Measurements from ENCODE around the gene EIF3A.

EIF3A gene

GRCh38 chr10:119026301-119027110 lies 54.1 kb downstream of the EIF3A start:
- Histone ChIP-seq H3K27ac (ENCODE audit: low read depth, low read length, severe bottlenecking) (no peak overlapping the region), H3K36me3 (ENCODE audit: control insufficient read depth, insufficient read depth, low read length) (peaks cover 1% of the 10 kb centered on the region), H3K9me3 (ENCODE audit: control insufficient read depth, low read length) (no peaks in the 10 kb centered on the region), H3K4me3 (ENCODE audit: extremely low read depth, insufficient read depth, low read length, poor library complexity, severe bottlenecking) (no peak overlapping the region), H3K4me1 (ENCODE audit: control insufficient read depth, insufficient read depth, low read length, poor library complexity, severe bottlenecking) (peaks cover 41% of the 10 kb centered on the region)
- WGBS, 2 experiments (ENCODE audit: insufficient coverage in 2 of 2) = 94 to 95% methylated on average over 11 to 15 of the region's 18 CpGs

GRCh38 chr10:119025776-119026175 lies 54.8 kb downstream of the EIF3A start:
- WGBS, 2 experiments (ENCODE audit: insufficient coverage in 2 of 2) = 81 to 90% methylated on average over 7 of the region's 7 CpGs
- H3K27ac ChIP-seq (ENCODE audit: low read depth, low read length, severe bottlenecking) = no peak overlapping the region
- peaks cover 41% of the 10 kb centered on the region for H3K4me1 ChIP-seq (ENCODE audit: control insufficient read depth, insufficient read depth, low read length, poor library complexity, severe bottlenecking)
- no peak overlapping the region for H3K4me3 ChIP-seq (ENCODE audit: extremely low read depth, insufficient read depth, low read length, poor library complexity, severe bottlenecking)
- H3K9me3 ChIP-seq (ENCODE audit: control insufficient read depth, low read length) = no peaks in the 10 kb centered on the region
- no peaks in the 10 kb centered on the region for H3K36me3 ChIP-seq (ENCODE audit: control insufficient read depth, insufficient read depth, low read length)

- Histone ChIP-seq H3K4me1 (ENCODE audit: control insufficient read depth, insufficient read depth, low read length, poor library complexity, severe bottlenecking) (peaks cover 43% of the 10 kb centered on the region), H3K27ac (ENCODE audit: low read depth, low read length, severe bottlenecking) (no peak overlapping the region), H3K4me3 (ENCODE audit: extremely low read depth, insufficient read depth, low read length, poor library complexity, severe bottlenecking) (no peak overlapping the region), H3K36me3 (ENCODE audit: control insufficient read depth, insufficient read depth, low read length) (no peaks in the 10 kb centered on the region), H3K9me3 (ENCODE audit: control insufficient read depth, low read length) (no peaks in the 10 kb centered on the region)
- 88 to 92% methylated on average over 5 to 6 of the region's 7 CpGs for WGBS, 2 experiments (ENCODE audit: insufficient coverage in 2 of 2)
These were observed 55.3 kb downstream of the EIF3A start for GRCh38 chr10:119025336-119025735.

GRCh38 chr10:119024882-119025281 lies 55.7 kb downstream of the EIF3A start:
- Histone ChIP-seq H3K9me3 (ENCODE audit: control insufficient read depth, low read length) (no peaks in the 10 kb centered on the region), H3K4me1 (ENCODE audit: control insufficient read depth, insufficient read depth, low read length, poor library complexity, severe bottlenecking) (peaks cover 46% of the 10 kb centered on the region), H3K4me3 (ENCODE audit: extremely low read depth, insufficient read depth, low read length, poor library complexity, severe bottlenecking) (no peak overlapping the region), H3K27ac (ENCODE audit: low read depth, low read length, severe bottlenecking) (no peak overlapping the region), H3K36me3 (ENCODE audit: control insufficient read depth, insufficient read depth, low read length) (no peaks in the 10 kb centered on the region)
- WGBS, 2 experiments (ENCODE audit: insufficient coverage in 2 of 2) = 44 to 54% methylated on average over 5 of the region's 6 CpGs

- Histone ChIP-seq H3K9me3 (ENCODE audit: control insufficient read depth, low read length) (no peaks in the 10 kb centered on the region), H3K27ac (ENCODE audit: low read depth, low read length, severe bottlenecking) (peak overlapping the region; percentile 84), H3K36me3 (ENCODE audit: control insufficient read depth, insufficient read depth, low read length) (no peaks in the 10 kb centered on the region), H3K4me1 (ENCODE audit: control insufficient read depth, insufficient read depth, low read length, poor library complexity, severe bottlenecking) (peaks cover 46% of the 10 kb centered on the region), H3K4me3 (ENCODE audit: extremely low read depth, insufficient read depth, low read length, poor library complexity, severe bottlenecking) (no peak overlapping the region)
- WGBS, 2 experiments (ENCODE audit: insufficient coverage in 2 of 2) = 76 to 78% methylated on average over 5 to 7 of the region's 8 CpGs
These were observed 57.1 kb downstream of the EIF3A start for GRCh38 chr10:119023553-119023868.

- Histone ChIP-seq H3K4me1 (ENCODE audit: control insufficient read depth, insufficient read depth, low read length, poor library complexity, severe bottlenecking) (peaks cover 46% of the 10 kb centered on the region), H3K27ac (ENCODE audit: low read depth, low read length, severe bottlenecking) (peak overlapping the region; percentile 84), H3K9me3 (ENCODE audit: control insufficient read depth, low read length) (no peaks in the 10 kb centered on the region), H3K36me3 (ENCODE audit: control insufficient read depth, insufficient read depth, low read length) (no peaks in the 10 kb centered on the region), H3K4me3 (ENCODE audit: extremely low read depth, insufficient read depth, low read length, poor library complexity, severe bottlenecking) (no peak overlapping the region)
- WGBS, 2 experiments (ENCODE audit: insufficient coverage in 2 of 2) = 29 to 38% methylated on average over 3 to 5 of the region's 8 CpGs
These were observed 57.6 kb downstream of the EIF3A start for GRCh38 chr10:119022846-119023552.

GRCh38 chr10:119020627-119020946 lies 60.0 kb downstream of the EIF3A start:
- WGBS, 2 experiments (ENCODE audit: insufficient coverage in 2 of 2) = 83% methylated on average over 1 of the region's 2 CpGs; no CpG with 5 or more reads in 1 of the 2 experiments
- Histone ChIP-seq H3K36me3 (ENCODE audit: control insufficient read depth, insufficient read depth, low read length) (no peaks in the 10 kb centered on the region), H3K27ac (ENCODE audit: low read depth, low read length, severe bottlenecking) (no peak overlapping the region)

GRCh38 chr10:119007211-119007574 lies 73.4 kb downstream of the EIF3A start:
- 83 to 100% methylated on average over 1 to 2 of the region's 4 CpGs for WGBS, 2 experiments (ENCODE audit: insufficient coverage in 2 of 2)
- Histone ChIP-seq H3K36me3 (ENCODE audit: control insufficient read depth, insufficient read depth, low read length) (no peaks in the 10 kb centered on the region), H3K9me3 (ENCODE audit: control insufficient read depth, low read length) (no peaks in the 10 kb centered on the region), H3K4me3 (ENCODE audit: extremely low read depth, insufficient read depth, low read length, poor library complexity, severe bottlenecking) (no peak overlapping the region), H3K4me1 (ENCODE audit: control insufficient read depth, insufficient read depth, low read length, poor library complexity, severe bottlenecking) (peaks cover 28% of the 10 kb centered on the region), H3K27ac (ENCODE audit: low read depth, low read length, severe bottlenecking) (no peak overlapping the region)

More at GRCh38 chr10:119020627-119020946, 60.0 kb downstream of the EIF3A start:
- Histone ChIP-seq H3K4me1 (ENCODE audit: control insufficient read depth, insufficient read depth, low read length, poor library complexity, severe bottlenecking) (peaks cover 36% of the 10 kb centered on the region), H3K9me3 (ENCODE audit: control insufficient read depth, low read length) (no peaks in the 10 kb centered on the region), H3K4me3 (ENCODE audit: extremely low read depth, insufficient read depth, low read length, poor library complexity, severe bottlenecking) (no peak overlapping the region)

GRCh38 chr10:119006451-119007210 lies 74.0 kb downstream of the EIF3A start:
- no peak overlapping the region for H3K4me3 ChIP-seq (ENCODE audit: extremely low read depth, insufficient read depth, low read length, poor library complexity, severe bottlenecking)
- peak overlapping the region; percentile 17 for H3K27ac ChIP-seq (ENCODE audit: low read depth, low read length, severe bottlenecking)
- H3K36me3 ChIP-seq (ENCODE audit: control insufficient read depth, insufficient read depth, low read length) = no peaks in the 10 kb centered on the region
- H3K4me1 ChIP-seq (ENCODE audit: control insufficient read depth, insufficient read depth, low read length, poor library complexity, severe bottlenecking) = peaks cover 28% of the 10 kb centered on the region
- no peaks in the 10 kb centered on the region for H3K9me3 ChIP-seq (ENCODE audit: control insufficient read depth, low read length)
- 73 to 84% methylated on average over 7 of the region's 9 CpGs for WGBS, 2 experiments (ENCODE audit: insufficient coverage in 2 of 2)

GRCh38 chr10:119005362-119006043 lies 75.1 kb downstream of the EIF3A start:
- Histone ChIP-seq H3K4me3 (ENCODE audit: extremely low read depth, insufficient read depth, low read length, poor library complexity, severe bottlenecking) (no peak overlapping the region), H3K9me3 (ENCODE audit: control insufficient read depth, low read length) (no peaks in the 10 kb centered on the region), H3K36me3 (ENCODE audit: control insufficient read depth, insufficient read depth, low read length) (no peaks in the 10 kb centered on the region), H3K4me1 (ENCODE audit: control insufficient read depth, insufficient read depth, low read length, poor library complexity, severe bottlenecking) (peaks cover 28% of the 10 kb centered on the region), H3K27ac (ENCODE audit: low read depth, low read length, severe bottlenecking) (no peak overlapping the region)
- 97 to 100% methylated on average over 5 of the region's 9 CpGs for WGBS, 2 experiments (ENCODE audit: insufficient coverage in 2 of 2)

Measured in mesodermal cell (in vitro differentiated cells).